Right cardiac atrium (tissue), 5 donors: ENCODE data around the gene HOMER1. TPM values are rescaled to one million over a fixed set of nuclear protein-coding genes. Genes with fewer than 3 reads are reported as not detected.
"Not testable (repeated sequence)": the region's sequence is repeated elsewhere in the genome, so short reads cannot be mapped to it uniquely, and the experiment has no call there.

Experiments used
- ATAC-seq, 2 donors: fragments of 200-7000 bp; cut with Tn5 transposase; one replicate each; pipeline versions ENCODE4 v1.8.0 to v1.9.1; 2020; ENCODE audit warnings: moderate library complexity in 2 of 2, mild to moderate bottlenecking in 1 of 2
- DNase-seq, 3 donors: peaks; one replicate each; pipeline ENCODE4 v3.0.0-alpha.2; 2020
- H3K27ac ChIP-seq: one replicate; pipeline ENCODE4 v1.5.1; 2013; ENCODE audit warnings: mild to moderate bottlenecking, low read length, control low read depth, moderate library complexity
- H3K27me3 ChIP-seq: one replicate; pipeline ENCODE4 v1.6.1; 2013; ENCODE audit not compliant: control insufficient read depth, insufficient read depth
- H3K4me1 ChIP-seq: one replicate; pipeline ENCODE4 v1.6.1; 2013; ENCODE audit warnings: low read length; ENCODE audit not compliant: control insufficient read depth, insufficient read depth
- H3K4me3 ChIP-seq: one replicate; pipeline ENCODE4 v1.5.1; 2013; ENCODE audit warnings: low read length, control low read depth
- H3K9me3 ChIP-seq: one replicate; pipeline ENCODE4 v1.6.1; 2013; ENCODE audit warnings: low read length; ENCODE audit not compliant: control insufficient read depth
- WGBS: extraction: QIAGEN DNeasy Blood & Tissue Kit; methylation state at CpG from one replicate; pipeline ENCODE4 v1.1.7; 2013; 5-methylcytosine and 5-hydroxymethylcytosine counted together
- intact Hi-C, 4 donors: fragments of 100-400 bp; cut with DNase I; formaldehyde crosslinking; loops; one replicate each; pipeline versions ENCODE4 v1.11.0 to v1.14.0; 2022 to 2023
- polyA plus RNA-seq: library from polyadenylated mRNA; stranded (reverse); fragments of 200-250 nt; gene quantifications from one replicate; pipeline ENCODE4 v1.2.3, GENCODE V29; 2013
- total RNA-seq, 4 donors: library from RNA; stranded (reverse); fragmentation: NEBNext Ultra II Directional; extraction: Animal tissue kit (Norgen Biotek cat#: 25700); gene quantifications; one replicate each; pipeline ENCODE4 v1.2.1, GENCODE V29; 2021
- donor health status: healthy with polysubstance abuse.
- donor health status: DM: no; HTN: yes; CAD: no.
- donor health status: DM: no; HTN: no; CAD: no.
- donor health status: DM: no; HTN: yes; CAD: no; lungs with severe emphysema.
- donor health status: DM: yes; HTN: yes; CAD: no.

Gene HOMER1
- total and polyA plus RNA-seq, 5 donors = 10.0 to 57.6 (median 42.4) TPM

DNA sequence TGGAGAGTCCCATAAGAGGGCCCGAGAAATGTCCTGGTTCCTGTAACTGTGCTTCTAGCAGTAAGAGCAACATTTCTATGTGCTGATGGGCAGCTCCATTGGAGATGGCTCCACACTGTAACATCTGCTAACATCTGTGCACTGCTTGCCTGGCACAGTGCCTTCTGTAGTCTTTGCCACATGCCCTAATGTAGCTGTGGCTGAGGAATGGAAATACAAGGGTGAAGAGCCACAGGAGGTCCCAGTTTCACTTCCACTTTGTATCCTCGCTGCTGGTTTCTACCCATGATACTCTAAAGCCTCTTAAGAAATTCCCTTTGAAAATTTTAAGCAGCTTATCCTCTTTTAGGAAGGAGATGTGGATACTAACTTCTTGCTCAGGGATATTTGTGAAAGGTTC lies 97.4 kb downstream of the HOMER1 start:
- H3K27me3 ChIP-seq = no peaks in the 10 kb centered on the region
- H3K4me3 ChIP-seq = no peak overlapping the region
- H3K27ac ChIP-seq = no peak overlapping the region
- ATAC-seq = peak in 1 of 2 donors; percentile 14
- intact Hi-C loops = no loop called here
- no peaks in the 10 kb centered on the region for H3K9me3 ChIP-seq
- H3K4me1 ChIP-seq = peaks cover 2% of the 10 kb centered on the region
- DNase-seq = peak in 1 of 3 donors; percentile 34
- WGBS = 85% methylated on average over 2 of the region's 2 CpGs

DNA sequence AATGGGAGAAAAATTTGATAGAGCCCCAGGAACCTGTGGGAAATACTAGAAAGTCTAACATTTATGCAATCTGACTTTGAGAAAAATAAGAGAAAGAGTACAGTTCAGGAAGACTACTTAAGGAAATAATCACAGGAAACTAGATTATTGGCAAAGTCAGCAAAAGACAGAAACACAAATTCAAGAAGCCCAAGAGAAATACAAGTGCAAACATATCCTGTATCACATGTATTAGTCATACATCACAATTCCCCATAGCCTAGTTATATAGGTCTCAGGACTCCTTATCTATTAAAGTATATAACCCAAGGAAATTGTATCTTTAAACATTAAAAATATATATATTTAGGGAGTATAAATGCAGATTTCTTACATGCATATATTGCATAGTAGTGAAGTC lies 100.8 kb downstream of the HOMER1 start:
- DNase-seq = no peak
- intact Hi-C loops = no loop called here

DNA sequence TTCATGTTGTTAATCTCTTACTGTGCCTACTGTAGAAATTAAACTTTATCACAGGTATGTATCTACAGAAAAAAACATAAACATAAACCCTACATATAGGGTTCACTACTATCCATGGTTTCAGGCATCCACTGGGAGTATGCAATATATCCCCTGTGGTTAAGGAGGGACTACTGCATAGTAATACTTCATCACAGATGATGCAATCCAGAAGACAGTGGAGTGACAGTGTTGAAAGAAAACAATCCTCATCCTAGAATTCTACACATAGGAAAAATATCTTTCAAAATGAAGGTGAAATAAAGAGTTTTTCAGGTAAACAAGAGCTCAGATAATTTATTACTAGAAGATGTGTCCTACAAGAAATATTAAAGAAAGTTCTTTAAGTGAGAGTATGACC lies 105.9 kb downstream of the HOMER1 start:
- no peaks in the 10 kb centered on the region for H3K4me1 ChIP-seq
- no peak overlapping the region for H3K4me3 ChIP-seq
- no peak for ATAC-seq
- no peaks in the 10 kb centered on the region for H3K27me3 ChIP-seq
- no peak for DNase-seq
- H3K27ac ChIP-seq = no peak overlapping the region
- no peaks in the 10 kb centered on the region for H3K9me3 ChIP-seq
- intact Hi-C loops = no loop called here

More for the DNA sequence above, 100.8 kb downstream of the HOMER1 start:
- no peak overlapping the region for H3K27ac ChIP-seq
- no peak overlapping the region for H3K4me3 ChIP-seq
- H3K27me3 ChIP-seq = no peaks in the 10 kb centered on the region
- no peak for ATAC-seq
- no peaks in the 10 kb centered on the region for H3K9me3 ChIP-seq
- H3K4me1 ChIP-seq = peaks cover 2% of the 10 kb centered on the region

DNA sequence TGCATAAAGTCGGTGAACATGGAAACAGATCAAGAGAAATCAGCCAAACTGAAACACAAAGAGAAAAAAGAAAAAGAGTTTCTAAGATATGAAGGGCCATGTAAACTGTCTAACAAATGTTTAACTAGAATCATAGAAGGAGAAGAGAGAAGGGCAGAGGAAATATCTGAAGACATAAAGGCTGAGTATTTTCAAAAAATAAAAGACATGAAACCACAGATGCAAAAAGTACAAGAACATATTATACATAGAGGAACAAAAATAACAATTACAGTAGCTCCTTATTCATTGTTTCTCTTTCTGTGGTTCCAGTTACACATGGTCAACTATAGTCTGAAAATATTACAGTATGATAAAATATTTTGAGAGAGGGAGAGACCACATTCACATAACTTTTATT lies 106.3 kb downstream of the HOMER1 start:
- WGBS = 95% methylated on average over 1 of the region's 1 CpG
- Histone ChIP-seq H3K9me3 (no peaks in the 10 kb centered on the region), H3K4me1 (no peaks in the 10 kb centered on the region), H3K27ac (no peak overlapping the region), H3K4me3 (no peak overlapping the region), H3K27me3 (no peaks in the 10 kb centered on the region)
- intact Hi-C loops = no loop called here
- no peak for DNase-seq
- no peak for ATAC-seq

DNA sequence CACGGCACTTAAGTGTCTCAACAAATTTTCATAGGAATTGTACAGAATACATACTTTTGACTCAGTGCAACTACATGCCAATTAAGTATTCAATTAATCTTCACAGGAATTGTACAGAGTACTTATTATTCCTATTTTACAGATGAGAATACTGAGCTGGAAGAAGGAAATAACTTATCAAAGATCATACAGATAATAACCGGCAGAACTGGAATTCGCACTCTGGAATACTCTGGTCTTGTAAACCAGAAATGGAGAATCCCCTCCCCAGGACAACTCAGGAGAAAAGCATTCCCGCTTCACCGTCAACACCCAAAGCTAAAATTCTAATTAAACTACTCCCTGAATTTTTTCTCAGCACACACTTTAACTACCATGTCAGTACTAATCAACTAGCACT lies 112.7 kb downstream of the HOMER1 start:
- Histone ChIP-seq H3K4me1 (no peaks in the 10 kb centered on the region), H3K9me3 (no peaks in the 10 kb centered on the region), H3K27ac (no peak overlapping the region), H3K4me3 (no peak overlapping the region), H3K27me3 (no peaks in the 10 kb centered on the region)
- intact Hi-C loops = no loop called here
- WGBS = 84% methylated on average over 5 of the region's 5 CpGs
- ATAC-seq (no peak), DNase-seq (no peak)

DNA sequence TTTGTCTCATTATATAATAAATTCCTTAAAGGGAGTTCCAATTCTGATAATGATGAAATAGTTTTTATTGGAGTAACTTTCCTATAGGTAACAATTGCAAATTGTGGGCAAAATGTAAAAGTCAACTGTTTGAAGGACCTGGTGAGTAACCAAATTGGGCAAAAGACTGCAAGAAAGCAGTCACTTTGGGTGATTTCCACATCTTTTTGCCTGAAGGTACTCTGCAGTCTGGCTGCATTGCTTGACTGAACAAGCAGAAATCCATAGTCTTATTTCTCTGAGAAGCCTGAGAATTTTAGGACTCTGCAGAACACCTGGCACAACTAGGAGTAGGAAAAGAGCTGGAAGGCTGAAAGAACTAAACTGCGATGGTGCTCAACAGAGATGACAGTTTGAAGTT lies 114.9 kb downstream of the HOMER1 start:
- Histone ChIP-seq H3K27ac (no peak overlapping the region), H3K4me1 (no peaks in the 10 kb centered on the region), H3K4me3 (no peak overlapping the region), H3K9me3 (no peaks in the 10 kb centered on the region), H3K27me3 (no peaks in the 10 kb centered on the region)
- intact Hi-C loops = no loop called here
- ATAC-seq = no peak
- WGBS = 96% methylated on average over 1 of the region's 1 CpG
- no peak for DNase-seq

DNA sequence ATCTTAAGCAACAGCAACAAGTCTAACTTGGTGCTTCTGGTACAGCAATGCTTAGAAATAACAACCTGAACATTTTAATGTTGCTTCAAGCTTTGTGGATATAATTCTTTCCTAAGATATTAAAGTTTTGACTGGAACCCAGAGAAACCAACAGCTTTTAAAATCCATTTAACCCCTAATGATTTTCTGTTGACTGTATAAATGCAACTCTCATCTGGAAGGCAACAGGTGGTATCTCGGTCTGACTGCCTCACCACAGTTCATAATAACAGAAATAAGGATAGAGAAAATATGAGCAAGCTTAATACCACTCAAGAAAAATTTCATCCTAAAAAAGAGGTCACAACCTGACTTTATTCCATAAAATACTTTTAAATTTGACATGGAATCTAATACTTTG lies 116.9 kb downstream of the HOMER1 start:
- intact Hi-C loops = no loop called here
- ATAC-seq = no peak
- 90% methylated on average over 1 of the region's 1 CpG for WGBS

DNA sequence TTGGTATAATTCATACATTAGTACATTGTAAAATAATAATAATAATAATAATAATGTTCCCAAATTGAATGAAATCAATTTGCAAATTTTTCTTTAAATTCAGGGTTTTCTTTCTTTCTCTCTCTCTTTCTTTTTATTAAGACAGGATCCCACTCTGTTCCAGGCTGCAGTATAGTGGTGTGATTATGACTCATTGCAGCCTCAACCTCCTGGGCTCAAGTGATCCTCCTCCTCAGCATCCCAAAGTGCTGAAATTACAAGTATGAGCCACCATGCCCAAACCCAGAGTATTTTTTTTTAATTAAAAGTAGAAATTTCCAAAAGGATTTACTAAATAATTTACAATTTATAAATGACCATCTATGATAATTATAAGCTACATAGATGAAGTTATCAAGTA lies 117.7 kb downstream of the HOMER1 start:
- Histone ChIP-seq H3K4me3 (no peak overlapping the region), H3K9me3 (no peaks in the 10 kb centered on the region), H3K27ac (no peak overlapping the region), H3K4me1 (no peaks in the 10 kb centered on the region), H3K27me3 (no peaks in the 10 kb centered on the region)
- intact Hi-C loops = no loop called here
- ATAC-seq = no peak
- no peak for DNase-seq

More for the DNA sequence above, 116.9 kb downstream of the HOMER1 start:
- H3K27me3 ChIP-seq = no peaks in the 10 kb centered on the region
- no peak overlapping the region for H3K27ac ChIP-seq
- DNase-seq = no peak
- H3K4me1 ChIP-seq = no peaks in the 10 kb centered on the region
- H3K9me3 ChIP-seq = no peaks in the 10 kb centered on the region
- no peak overlapping the region for H3K4me3 ChIP-seq

DNA sequence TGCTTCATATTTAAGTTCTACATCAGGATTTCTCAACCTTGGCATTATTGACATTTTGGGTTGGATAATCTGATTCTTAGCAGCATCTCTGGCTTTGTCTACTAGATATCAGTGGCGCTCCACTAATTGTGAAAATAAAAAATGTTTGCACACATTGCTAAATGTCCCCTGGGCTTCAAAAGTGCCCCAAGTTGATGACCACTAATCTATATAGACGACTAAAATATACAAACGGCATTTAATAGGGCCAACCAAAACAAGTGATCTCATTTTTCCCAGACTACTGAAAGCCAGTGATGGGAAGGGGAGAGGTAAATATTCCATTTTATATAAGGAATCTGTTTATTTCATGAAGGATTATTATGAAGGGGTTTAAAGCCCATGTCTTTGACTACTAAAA lies 118.6 kb downstream of the HOMER1 start:
- DNase-seq = no peak
- 46% methylated on average over 3 of the region's 3 CpGs for WGBS
- no peak for ATAC-seq

DNA sequence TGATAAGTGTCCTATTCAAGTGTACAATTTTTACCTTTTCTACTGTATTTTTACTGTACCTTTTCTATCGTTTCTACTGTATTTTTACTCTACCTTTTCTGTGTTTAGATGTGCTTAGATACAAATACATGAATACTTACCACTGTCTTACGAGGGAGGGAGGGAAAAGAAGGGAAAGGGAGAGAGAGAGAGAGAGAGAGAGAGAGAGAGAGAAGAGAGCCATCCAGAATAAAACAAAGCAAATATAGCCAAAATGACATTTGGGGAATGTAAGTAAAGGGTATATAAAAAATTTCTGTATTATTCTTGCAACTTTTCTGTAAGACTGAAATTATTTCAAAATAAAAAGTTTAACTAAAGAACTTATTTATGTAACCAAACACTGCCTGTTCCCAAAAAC lies 121.2 kb downstream of the HOMER1 start:
- Histone ChIP-seq H3K27me3 (no peaks in the 10 kb centered on the region), H3K4me3 (no peak overlapping the region), H3K9me3 (no peaks in the 10 kb centered on the region), H3K27ac (no peak overlapping the region), H3K4me1 (no peaks in the 10 kb centered on the region)
- ATAC-seq = no peak
- DNase-seq = no peak
- intact Hi-C loops = no loop called here
- WGBS = 81% methylated on average over 2 of the region's 2 CpGs

More for the DNA sequence above, 118.6 kb downstream of the HOMER1 start:
- Histone ChIP-seq H3K9me3 (no peaks in the 10 kb centered on the region), H3K4me1 (no peaks in the 10 kb centered on the region), H3K27me3 (no peaks in the 10 kb centered on the region), H3K4me3 (no peak overlapping the region), H3K27ac (no peak overlapping the region)
- intact Hi-C loops = no loop called here

DNA sequence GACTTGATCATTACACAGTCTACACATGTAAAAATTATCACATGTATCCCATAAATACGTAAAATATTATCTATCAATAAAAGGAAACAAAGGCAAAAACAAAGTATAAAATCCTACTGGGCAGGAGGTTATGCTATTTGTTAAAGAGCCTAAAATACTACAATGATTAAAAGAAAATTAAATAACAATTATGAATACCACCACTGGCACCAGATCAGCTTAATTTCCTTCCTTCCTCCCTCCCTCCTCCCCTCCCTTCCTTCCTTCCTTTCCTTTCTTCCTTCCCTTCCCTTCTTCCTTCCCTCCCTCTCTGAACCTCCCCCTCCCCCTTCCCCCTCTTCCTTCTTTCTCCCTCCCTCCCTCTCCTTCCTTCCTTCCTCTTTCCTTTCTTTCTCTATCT lies 127.3 kb downstream of the HOMER1 start:
- ATAC-seq = no peak
- Histone ChIP-seq H3K9me3 (no peaks in the 10 kb centered on the region), H3K27ac (no peak overlapping the region), H3K27me3 (no peaks in the 10 kb centered on the region), H3K4me3 (no peak overlapping the region), H3K4me1 (no peaks in the 10 kb centered on the region)
- intact Hi-C loops = no loop called here
- 95% methylated on average over 1 of the region's 1 CpG for WGBS
- DNase-seq = no peak

DNA sequence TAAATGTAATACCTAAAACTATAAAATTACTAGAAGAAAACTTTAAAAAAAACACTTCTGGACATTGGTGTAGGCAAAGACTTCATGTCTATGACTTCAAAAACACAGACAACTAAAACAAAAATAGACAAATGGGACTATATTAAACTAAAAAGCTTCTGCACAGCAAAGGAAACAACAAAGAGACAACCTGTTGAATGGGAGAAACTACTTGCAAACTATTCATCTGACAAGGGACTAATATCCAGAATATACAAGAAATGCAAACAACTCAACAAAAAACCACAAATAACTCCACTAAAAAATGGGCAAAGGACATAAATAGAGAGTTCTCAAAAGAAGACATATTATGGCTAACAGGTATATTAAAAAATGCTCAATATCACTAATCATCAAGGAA lies 128.8 kb downstream of the HOMER1 start:
- H3K27ac ChIP-seq, ATAC-seq, H3K4me3 ChIP-seq, intact Hi-C loops, H3K9me3 ChIP-seq, H3K27me3 ChIP-seq, DNase-seq, H3K4me1 ChIP-seq: not testable (repeated sequence)
